ENCODE data around the gene LRP6.

DNA sequence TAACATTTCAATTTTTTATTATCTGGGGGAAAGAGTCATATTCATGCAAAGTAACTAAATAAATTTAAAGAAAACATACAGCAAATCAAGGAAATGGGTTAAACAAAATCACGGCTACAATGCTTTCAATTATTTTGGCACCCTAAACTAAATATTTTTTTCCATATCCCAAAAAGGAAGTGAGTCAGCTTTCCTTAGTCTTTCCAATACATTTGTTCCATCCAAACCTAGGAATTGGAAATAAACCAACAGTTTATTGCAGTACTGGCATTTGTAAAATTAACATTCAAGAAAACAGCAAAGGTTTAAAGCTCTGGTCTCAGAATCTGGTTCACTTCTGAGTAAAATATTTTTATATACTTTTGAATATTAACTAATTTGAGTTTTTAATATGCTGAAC is 106.9 kb downstream of the LRP6 start:
- TF ChIP-seq EZH2phosphoT487 (IDR thresholded peaks at IDR 0.05; ENCODE audit: borderline replicate concordance): no peak
- no peak for TF ChIP-seq CTCF (conservative IDR thresholded peaks at IDR 0.05; ENCODE audit: low read length)

All from Loucy (cell line).